Activated T-helper 1 cell treated with anti-CD3 and anti-CD28 coated beads, Interleukin-2, amount 50 U/mL, for 16 hours (primary cell): Measurements from ENCODE around the gene CHRNA1.

ENCODE experiments used
- DNase-seq, 2 donors: peaks; one replicate each; pipeline ENCODE4 v3.0.0-alpha.2; 2020; ENCODE audit warnings: low read depth in 1 of 2, low spot score in 1 of 2

CHRNA1 gene

GRCh38 chr2:174761837-174762236 lies 2.4 kb downstream of the CHRNA1 start:
- DNase-seq: no peak

GRCh38 chr2:174760845-174761473 lies 3.3 kb downstream of the CHRNA1 start:
- DNase-seq: no peak

GRCh38 chr2:174759381-174760065 lies 4.7 kb downstream of the CHRNA1 start:
- DNase-seq: no peak

DNA sequence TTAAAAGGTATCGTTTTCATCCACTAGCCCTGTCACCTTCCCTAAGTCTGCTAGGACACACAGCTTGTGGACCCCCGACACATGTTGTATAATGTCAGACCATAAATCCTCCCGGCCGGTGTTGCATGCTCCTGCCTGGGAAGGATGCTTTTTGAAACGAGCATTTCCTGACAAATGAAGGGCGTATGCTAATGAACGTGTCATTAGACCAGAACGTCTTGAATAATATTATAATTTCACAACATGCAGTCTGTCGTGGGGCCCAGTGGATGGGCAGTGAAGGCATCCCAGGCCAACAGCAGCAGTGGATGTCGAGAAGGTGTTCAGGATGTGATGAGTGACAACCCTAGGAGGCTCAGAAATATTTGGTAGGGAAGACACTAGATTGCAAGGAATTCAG lies 7.5 kb downstream of the CHRNA1 start:
- no peak for DNase-seq

- DNase-seq: peak in 1 of 2 donors; percentile 27
Observed at GRCh38 chr2:174753038-174753633, 11.1 kb downstream of the CHRNA1 start.

GRCh38 chr2:174752403-174753037 lies 11.8 kb downstream of the CHRNA1 start:
- DNase-seq: no peak

GRCh38 chr2:174750923-174751441 lies 13.3 kb downstream of the CHRNA1 start:
- DNase-seq: peak in 1 of 2 donors; percentile 32

- no peak for DNase-seq
Observed at GRCh38 chr2:174749793-174750192, 14.5 kb downstream of the CHRNA1 start.

- peak; percentile 46 to 54 for DNase-seq
Observed at GRCh38 chr2:174748948-174749347, 15.3 kb downstream of the CHRNA1 start.

- no peak for DNase-seq
Observed at GRCh38 chr2:174745142-174745541, 19.1 kb downstream of the CHRNA1 start.

GRCh38 chr2:174744111-174744510 lies 20.2 kb downstream of the CHRNA1 start:
- DNase-seq: no peak

- no peak for DNase-seq
Observed at GRCh38 chr2:174740721-174741120, 23.6 kb downstream of the CHRNA1 start.

DNA sequence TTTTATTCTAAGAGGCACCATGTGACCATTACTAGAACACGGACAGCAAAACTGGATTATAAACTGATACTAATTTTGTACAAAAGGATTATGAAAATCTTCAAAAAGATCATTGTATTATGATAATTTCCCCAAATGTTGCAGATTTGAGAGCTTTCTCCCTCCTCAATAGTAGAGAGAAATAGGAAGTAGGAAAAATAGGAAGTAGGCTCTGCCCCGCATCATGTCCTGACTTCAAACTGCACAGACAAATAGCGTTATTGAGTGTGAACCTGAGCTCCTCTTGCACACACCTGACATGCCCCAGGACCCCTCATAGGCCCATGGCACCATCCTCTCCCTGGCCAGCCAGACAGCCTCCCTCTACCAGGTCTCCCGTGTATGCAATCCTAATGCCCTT lies 25.4 kb downstream of the CHRNA1 start:
- no peak for DNase-seq

GRCh38 chr2:174731546-174731945 lies 32.7 kb downstream of the CHRNA1 start:
- no peak for DNase-seq

GRCh38 chr2:174730698-174731018 lies 33.6 kb downstream of the CHRNA1 start:
- no peak for DNase-seq

- no peak for DNase-seq
Observed at GRCh38 chr2:174729797-174730697, 34.2 kb downstream of the CHRNA1 start.

- no peak for DNase-seq
Observed at GRCh38 chr2:174728096-174728495, 36.2 kb downstream of the CHRNA1 start.

GRCh38 chr2:174726212-174726611 lies 38.1 kb downstream of the CHRNA1 start:
- no peak for DNase-seq

GRCh38 chr2:174722942-174723592 lies 41.2 kb downstream of the CHRNA1 start:
- DNase-seq: no peak

- DNase-seq: no peak
Observed at GRCh38 chr2:174719016-174719415, 45.3 kb downstream of the CHRNA1 start.
